Ectodermal cell (in vitro differentiated cells): Measurements from ENCODE around the gene ABCC1.
"Not testable (repeated sequence)": the region's sequence is repeated elsewhere in the genome, so short reads cannot be mapped to it uniquely, and the experiment has no call there.

Source experiments
- H3K27ac ChIP-seq: 2 replicates; pipeline ENCODE4 v1.7.0; 2013; ENCODE audit warnings: mild to moderate bottlenecking, low read depth, low read length; ENCODE audit not compliant: insufficient read depth, poor library complexity, severe bottlenecking
- H3K27me3 ChIP-seq: 2 replicates; pipeline ENCODE4 v1.7.0; 2013; ENCODE audit warnings: mild to moderate bottlenecking, low read length; ENCODE audit not compliant: insufficient read depth, control insufficient read depth, poor library complexity, severe bottlenecking
- H3K36me3 ChIP-seq: one replicate; pipeline ENCODE4 v1.7.0; 2013; ENCODE audit warnings: low read length; ENCODE audit not compliant: control insufficient read depth, insufficient read depth
- H3K4me1 ChIP-seq: one replicate; pipeline ENCODE4 v1.7.0; 2013; ENCODE audit warnings: low read length; ENCODE audit not compliant: control insufficient read depth, insufficient read depth
- H3K4me3 ChIP-seq: 2 replicates; pipeline ENCODE4 v1.7.0; 2013; ENCODE audit warnings: low read depth, low read length, control low read depth; ENCODE audit not compliant: insufficient read depth
- H3K9me3 ChIP-seq: 2 replicates; pipeline ENCODE4 v1.7.0; 2013; ENCODE audit warnings: mild to moderate bottlenecking, low read length, moderate library complexity; ENCODE audit not compliant: control insufficient read depth
- WGBS, 2 experiments: methylation state at CpG; one replicate each; pipeline ENCODE4 v1.1.7; 2013; ENCODE audit warnings: missing lambda C conversion rate in 2 of 2; 5-methylcytosine and 5-hydroxymethylcytosine counted together

Gene ABCC1

GRCh38 chr16:15953929-15954813 lies 4.8 kb downstream of the ABCC1 start:
- Histone ChIP-seq H3K27ac (no peak overlapping the region), H3K27me3 (no peaks in the 10 kb centered on the region), H3K9me3 (no peaks in the 10 kb centered on the region), H3K4me1 (peaks cover 12% of the 10 kb centered on the region), H3K36me3 (no peaks in the 10 kb centered on the region), H3K4me3 (no peak overlapping the region)
- 75 to 84% methylated on average over 17 of the region's 17 CpGs for WGBS, 2 experiments

- H3K4me3 ChIP-seq: no peak overlapping the region
- no peak overlapping the region for H3K27ac ChIP-seq
- H3K4me1 ChIP-seq: peaks cover 12% of the 10 kb centered on the region
- no peaks in the 10 kb centered on the region for H3K27me3 ChIP-seq
- WGBS, 2 experiments: 90 to 93% methylated on average over 11 of the region's 11 CpGs
- no peaks in the 10 kb centered on the region for H3K9me3 ChIP-seq
- H3K36me3 ChIP-seq: no peaks in the 10 kb centered on the region
Measured at GRCh38 chr16:15954814-15955151, 5.4 kb downstream of the ABCC1 start.

- H3K4me1 ChIP-seq: peaks cover 13% of the 10 kb centered on the region
- H3K27me3 ChIP-seq: no peaks in the 10 kb centered on the region
- H3K9me3 ChIP-seq: no peaks in the 10 kb centered on the region
- WGBS, 2 experiments: 90 to 96% methylated on average over 4 of the region's 4 CpGs
- no peak overlapping the region for H3K4me3 ChIP-seq
- no peaks in the 10 kb centered on the region for H3K36me3 ChIP-seq
- no peak overlapping the region for H3K27ac ChIP-seq
Measured at GRCh38 chr16:15955425-15955824, 6.0 kb downstream of the ABCC1 start.

- not testable (repeated sequence) for H3K27me3 ChIP-seq, H3K4me1 ChIP-seq, H3K9me3 ChIP-seq, H3K36me3 ChIP-seq, H3K4me3 ChIP-seq, H3K27ac ChIP-seq
- 91 to 94% methylated on average over 6 of the region's 6 CpGs for WGBS, 2 experiments
Measured at GRCh38 chr16:15956106-15956505, 6.7 kb downstream of the ABCC1 start.

GRCh38 chr16:15958703-15959348 lies 9.4 kb downstream of the ABCC1 start:
- no peaks in the 10 kb centered on the region for H3K36me3 ChIP-seq
- WGBS, 2 experiments: 84 to 90% methylated on average over 9 of the region's 9 CpGs
- no peaks in the 10 kb centered on the region for H3K27me3 ChIP-seq
- no peak overlapping the region for H3K27ac ChIP-seq
- no peak overlapping the region for H3K4me3 ChIP-seq
- H3K9me3 ChIP-seq: no peaks in the 10 kb centered on the region
- H3K4me1 ChIP-seq: peaks cover 6% of the 10 kb centered on the region

- 91 to 92% methylated on average over 12 of the region's 12 CpGs for WGBS, 2 experiments
- H3K4me3 ChIP-seq: no peak overlapping the region
- H3K9me3 ChIP-seq: no peaks in the 10 kb centered on the region
- H3K36me3 ChIP-seq: no peaks in the 10 kb centered on the region
- peak overlapping the region; percentile 6 for H3K27ac ChIP-seq
- H3K4me1 ChIP-seq: peaks cover 6% of the 10 kb centered on the region
- H3K27me3 ChIP-seq: no peaks in the 10 kb centered on the region
Measured at GRCh38 chr16:15960124-15960971, 10.9 kb downstream of the ABCC1 start.

- H3K36me3 ChIP-seq: no peaks in the 10 kb centered on the region
- H3K9me3 ChIP-seq: no peaks in the 10 kb centered on the region
- WGBS, 2 experiments: 87 to 90% methylated on average over 5 of the region's 5 CpGs
- H3K27me3 ChIP-seq: no peaks in the 10 kb centered on the region
- H3K4me1 ChIP-seq: peaks cover 11% of the 10 kb centered on the region
- H3K27ac ChIP-seq: no peak overlapping the region
- H3K4me3 ChIP-seq: no peak overlapping the region
Measured at GRCh38 chr16:15961060-15961511, 11.7 kb downstream of the ABCC1 start.

- Histone ChIP-seq H3K36me3 (no peaks in the 10 kb centered on the region), H3K4me3 (no peak overlapping the region), H3K4me1 (peaks cover 11% of the 10 kb centered on the region), H3K9me3 (no peaks in the 10 kb centered on the region), H3K27me3 (no peaks in the 10 kb centered on the region), H3K27ac (no peak overlapping the region)
- WGBS, 2 experiments: 91 to 98% methylated on average over 2 to 4 of the region's 4 CpGs
Measured at GRCh38 chr16:15961571-15962090, 12.2 kb downstream of the ABCC1 start.

- Histone ChIP-seq H3K27me3 (no peaks in the 10 kb centered on the region), H3K9me3 (no peaks in the 10 kb centered on the region), H3K4me3 (no peak overlapping the region), H3K27ac (no peak overlapping the region), H3K36me3 (no peaks in the 10 kb centered on the region), H3K4me1 (peaks cover 11% of the 10 kb centered on the region)
- 87 to 91% methylated on average over 5 of the region's 5 CpGs for WGBS, 2 experiments
Measured at GRCh38 chr16:15963307-15963910, 14.0 kb downstream of the ABCC1 start.
